ENCODE results near the gene CCDC192. TPM values are rescaled to one million over a fixed set of nuclear protein-coding genes. Genes with fewer than 3 reads are reported as not detected.
"Not testable (repeated sequence)": the region's sequence is repeated elsewhere in the genome, so short reads cannot be mapped to it uniquely, and the experiment has no call there.

Gene CCDC192
- total and polyA plus RNA-seq, 2 of the 4 experiments (the other 2 are of a cell fraction) = not detected

- H2BK120ac ChIP-seq (ENCODE audit: low read depth, low read length); H3K9ac ChIP-seq (ENCODE audit: low read depth, low read length); H2AK9ac ChIP-seq (replicated peaks; ENCODE audit: low read depth, low read length, poor library complexity); H3K27me3 ChIP-seq (ENCODE audit: control insufficient read depth, insufficient read depth, low read length); H2BK5ac ChIP-seq (ENCODE audit: low read depth, low read length, poor library complexity, severe bottlenecking); BruUV-seq (replicated peaks); H3K9me3 ChIP-seq (ENCODE audit: control insufficient read depth, insufficient read depth, low read length); H3K4ac ChIP-seq (ENCODE audit: low read depth, low read length); H3K36me3 ChIP-seq (ENCODE audit: control insufficient read depth, insufficient read depth, low read length); H4K8ac ChIP-seq (ENCODE audit: low read depth in 2 of 2, low read length in 2 of 2); H3K14ac ChIP-seq (replicated peaks; ENCODE audit: low read depth, low read length); H3K27ac ChIP-seq (ENCODE audit: insufficient read depth, low read length); H3K4me1 ChIP-seq (ENCODE audit: control insufficient read depth, insufficient read depth, low read length); H3K56ac ChIP-seq (ENCODE audit: extremely low read depth, insufficient read depth, low read length); H3K79me1 ChIP-seq (ENCODE audit: low read depth in 1 of 2, low read length in 2 of 2); H2AK5ac ChIP-seq (ENCODE audit: low read depth, low read length); ATAC-seq (ENCODE audit: low read depth); H4K20me1 ChIP-seq (ENCODE audit: insufficient read depth, low read length); H4K5ac ChIP-seq (ENCODE audit: low read depth, low read length); H3K4me3 ChIP-seq (ENCODE audit: insufficient read depth, low read depth, low read length); H2BK20ac ChIP-seq (ENCODE audit: low read depth, low read length); POLR2A ChIA-PET (ENCODE audit: unreplicated experiment); H3K23ac ChIP-seq (ENCODE audit: low read depth, low read length); in situ Hi-C loops (cut with MboI; ENCODE audit: low sequenced_read_pairs); H3K4me2 ChIP-seq (ENCODE audit: low read depth, low read length); H3K18ac ChIP-seq (ENCODE audit: low read depth, low read length); H2BK15ac ChIP-seq (ENCODE audit: low read depth, low read length); H2AFZ ChIP-seq (replicated peaks; ENCODE audit: low read length, poor library complexity); CTCF ChIA-PET; H4K91ac ChIP-seq (ENCODE audit: insufficient read depth, low read depth, low read length); H3K9me1 ChIP-seq (ENCODE audit: insufficient read depth, low read length); dilution Hi-C loops (cut with HindIII; ENCODE audit: low sequenced_read_pairs, unreplicated experiment); DNase-seq; intact Hi-C loops (cut with micrococcal nuclease): not testable (repeated sequence)
- no CpG with 5 or more reads among the region's 2 CpGs for WGBS, 2 experiments (ENCODE audit: extremely low coverage in 2 of 2, insufficient read length in 1 of 2)
These were observed 79.3 kb downstream of the CCDC192 start for GRCh38 chr5:127782450-127782849.

All from IMR-90 (cell line).